ENCODE data around the gene CDV3. TPM values are rescaled to one million over a fixed set of nuclear protein-coding genes. Genes with fewer than 3 reads are reported as not detected.

CDV3 gene
- total and polyA plus RNA-seq, 2 donors (not counting 3 experiments of a cell fraction or from before 2014, with no cell fraction given), result 46.7 to 229 TPM

- Histone ChIP-seq H3K27ac (ENCODE audit: insufficient read depth, low read depth, low read length) (no peak overlapping the region), H3K36me3 (ENCODE audit: control insufficient read depth in 2 of 2, extremely low read depth in 1 of 2, insufficient read depth in 2 of 2, low read length in 2 of 2) (peaks cover 10 to 13% of the 10 kb centered on the region in 2 experiments), H3K4me1 (ENCODE audit: control insufficient read depth, extremely low read depth, insufficient read depth, low read length) (no peaks in the 10 kb centered on the region), H3K27me3 (ENCODE audit: control insufficient read depth in 2 of 2, insufficient read depth in 2 of 2, low read length in 2 of 2) (no peaks in the 10 kb centered on the region), H3K9me3 (replicated peaks; ENCODE audit: control insufficient read depth, insufficient read depth, low read length) (no peaks in the 10 kb centered on the region), H4K20me1 (replicated peaks; ENCODE audit: control insufficient read depth, extremely low read depth, insufficient read depth, low read length) (no peaks in the 10 kb centered on the region), H3K9me1 (replicated peaks; ENCODE audit: control insufficient read depth, extremely low read depth, insufficient read depth, low read length) (no peaks in the 10 kb centered on the region), H3K79me2 (ENCODE audit: control insufficient read depth, insufficient read depth, low read length) (no peaks in the 10 kb centered on the region), H3K4me3 (replicated peaks in 1 of 3; ENCODE audit: insufficient read depth in 1 of 3, low read depth in 1 of 3, low read length in 3 of 3) (no peak overlapping the region), H2AFZ (ENCODE audit: low read depth, low read length) (no peak overlapping the region), H3K4me2 (ENCODE audit: insufficient read depth, low read length) (no peak overlapping the region), H3K9ac (replicated peaks; ENCODE audit: extremely low read depth, insufficient read depth, low read length) (no peak overlapping the region)
- intact Hi-C loops (cut with micrococcal nuclease), result no loop called here
- TF ChIP-seq MYC (IDR thresholded peaks at IDR 0.05; ENCODE audit: low read depth, low read length) (no peak), GATA2 (IDR thresholded peaks at IDR 0.05; ENCODE audit: insufficient read depth, insufficient read length, low read depth, low read length) (no peak), CTCF (IDR thresholded peaks at IDR 0.05; ENCODE audit: extremely low read depth in 1 of 2, insufficient read depth in 1 of 2, low read depth in 1 of 2, low read length in 2 of 2) (no peak), POLR2AphosphoS5 (IDR thresholded peaks at IDR 0.05; ENCODE audit: insufficient read depth, low read depth, low read length) (no peak), POLR2A (IDR thresholded peaks at IDR 0.05; ENCODE audit: low read depth, low read length) (no peak), FOS (IDR thresholded peaks at IDR 0.05; ENCODE audit: borderline replicate concordance, insufficient read depth, low read length) (no peak), JUN (IDR thresholded peaks at IDR 0.05; ENCODE audit: borderline replicate concordance, insufficient read depth, insufficient read length, low read depth) (no peak), MAX (IDR thresholded peaks at IDR 0.05; ENCODE audit: insufficient read depth, insufficient read length) (no peak), EZH2 (IDR thresholded peaks at IDR 0.05; ENCODE audit: borderline replicate concordance, low read depth, low read length, severe bottlenecking) (no peak)
- no peak for DNase-seq (ENCODE audit: low read depth, low spot score)
- dilution Hi-C loops (cut with MboI; ENCODE audit: extremely low pct_ligation_motif_present, low sequenced_read_pairs), result no loop called here
- no peak for FAIRE-seq
- no TSS peak for BruUV-seq (replicated peaks)
- POLR2A ChIA-PET, result no interaction called here
- CTCF ChIA-PET, result interaction anchor here (0.9 to 1.0 kb wide), 2 partner anchors 29 to 56 kb away, joined by 3 read pairs; no protein-coding TSS in a partner anchor
Measured at GRCh38 chr3:133607816-133608215, 34.3 kb downstream of the CDV3 start.

Data from endothelial cell of umbilical vein (primary cell).